22Rv1 (cell line): ENCODE data around the gene TUBB1.

Source experiments
- H3K27ac ChIP-seq: fragments of 450-650 bp; 2 replicates; pipeline ENCODE4 v1.5.1; 2017
- ZFX ChIP-seq: fragments of 450-650 bp; IDR thresholded peaks from 2 replicates; pipeline ENCODE4 v1.6.1; 2017; ENCODE audit warnings: antibody characterized with exemption, borderline replicate concordance
- TF ChIP-seq, protein P1 (sequence below): fragments of 450-650 bp; IDR thresholded peaks from 2 replicates; pipeline ENCODE4 v1.5.1; 2017; ENCODE audit warnings: mild to moderate bottlenecking

The TUBB1 gene

DNA sequence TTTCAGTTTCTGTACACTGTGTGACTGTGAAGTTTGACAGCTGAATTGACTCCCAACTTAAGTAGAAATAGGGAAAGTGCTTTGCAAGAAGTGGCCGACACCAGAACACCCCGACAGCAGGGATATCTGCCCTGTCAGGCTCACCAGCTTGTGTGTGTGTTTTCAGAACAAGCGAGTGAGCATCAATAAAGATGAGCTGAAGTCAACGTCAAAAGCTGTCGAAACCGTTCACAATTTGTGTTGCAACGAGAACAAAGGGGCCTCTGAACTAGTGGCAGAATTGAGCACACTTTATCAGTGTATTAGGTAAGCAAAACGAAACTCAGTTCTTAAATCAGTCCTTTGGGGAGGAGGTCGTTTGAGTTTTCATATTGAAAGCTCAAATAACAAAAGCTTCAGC, 27.5 kb upstream of the TUBB1 start:
- peak overlapping the region; percentile 58; the same call in 1 of the 2 replicates for H3K27ac ChIP-seq

DNA sequence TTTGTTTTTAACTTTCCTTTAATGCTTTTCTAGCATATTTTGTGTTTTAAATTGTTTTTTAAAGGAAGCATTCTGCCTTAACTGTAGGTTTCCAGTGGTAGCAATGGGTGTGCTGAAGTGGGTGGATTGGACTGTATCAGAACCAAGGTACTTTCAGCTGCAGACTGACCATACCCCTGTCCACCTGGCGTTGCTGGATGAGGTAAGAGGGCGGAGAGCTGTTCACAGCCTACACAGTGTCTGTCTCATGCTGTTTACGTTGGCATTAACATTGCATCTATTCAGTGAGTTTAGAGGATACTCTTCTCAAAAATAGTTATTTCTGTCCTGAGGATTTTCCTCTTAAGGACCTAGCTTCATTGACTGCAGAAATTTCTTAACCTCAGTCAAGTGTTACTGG, 26.3 kb upstream of the TUBB1 start:
- TF ChIP-seq, protein P1, sequence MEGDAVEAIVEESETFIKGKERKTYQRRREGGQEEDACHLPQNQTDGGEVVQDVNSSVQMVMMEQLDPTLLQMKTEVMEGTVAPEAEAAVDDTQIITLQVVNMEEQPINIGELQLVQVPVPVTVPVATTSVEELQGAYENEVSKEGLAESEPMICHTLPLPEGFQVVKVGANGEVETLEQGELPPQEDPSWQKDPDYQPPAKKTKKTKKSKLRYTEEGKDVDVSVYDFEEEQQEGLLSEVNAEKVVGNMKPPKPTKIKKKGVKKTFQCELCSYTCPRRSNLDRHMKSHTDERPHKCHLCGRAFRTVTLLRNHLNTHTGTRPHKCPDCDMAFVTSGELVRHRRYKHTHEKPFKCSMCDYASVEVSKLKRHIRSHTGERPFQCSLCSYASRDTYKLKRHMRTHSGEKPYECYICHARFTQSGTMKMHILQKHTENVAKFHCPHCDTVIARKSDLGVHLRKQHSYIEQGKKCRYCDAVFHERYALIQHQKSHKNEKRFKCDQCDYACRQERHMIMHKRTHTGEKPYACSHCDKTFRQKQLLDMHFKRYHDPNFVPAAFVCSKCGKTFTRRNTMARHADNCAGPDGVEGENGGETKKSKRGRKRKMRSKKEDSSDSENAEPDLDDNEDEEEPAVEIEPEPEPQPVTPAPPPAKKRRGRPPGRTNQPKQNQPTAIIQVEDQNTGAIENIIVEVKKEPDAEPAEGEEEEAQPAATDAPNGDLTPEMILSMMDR: no peak
- TF ChIP-seq ZFX: no peak
- H3K27ac ChIP-seq: peak overlapping the region; percentile 58

More for the DNA sequence above, 27.5 kb upstream of the TUBB1 start:
- TF ChIP-seq, protein P1: no peak
- TF ChIP-seq ZFX: no peak

DNA sequence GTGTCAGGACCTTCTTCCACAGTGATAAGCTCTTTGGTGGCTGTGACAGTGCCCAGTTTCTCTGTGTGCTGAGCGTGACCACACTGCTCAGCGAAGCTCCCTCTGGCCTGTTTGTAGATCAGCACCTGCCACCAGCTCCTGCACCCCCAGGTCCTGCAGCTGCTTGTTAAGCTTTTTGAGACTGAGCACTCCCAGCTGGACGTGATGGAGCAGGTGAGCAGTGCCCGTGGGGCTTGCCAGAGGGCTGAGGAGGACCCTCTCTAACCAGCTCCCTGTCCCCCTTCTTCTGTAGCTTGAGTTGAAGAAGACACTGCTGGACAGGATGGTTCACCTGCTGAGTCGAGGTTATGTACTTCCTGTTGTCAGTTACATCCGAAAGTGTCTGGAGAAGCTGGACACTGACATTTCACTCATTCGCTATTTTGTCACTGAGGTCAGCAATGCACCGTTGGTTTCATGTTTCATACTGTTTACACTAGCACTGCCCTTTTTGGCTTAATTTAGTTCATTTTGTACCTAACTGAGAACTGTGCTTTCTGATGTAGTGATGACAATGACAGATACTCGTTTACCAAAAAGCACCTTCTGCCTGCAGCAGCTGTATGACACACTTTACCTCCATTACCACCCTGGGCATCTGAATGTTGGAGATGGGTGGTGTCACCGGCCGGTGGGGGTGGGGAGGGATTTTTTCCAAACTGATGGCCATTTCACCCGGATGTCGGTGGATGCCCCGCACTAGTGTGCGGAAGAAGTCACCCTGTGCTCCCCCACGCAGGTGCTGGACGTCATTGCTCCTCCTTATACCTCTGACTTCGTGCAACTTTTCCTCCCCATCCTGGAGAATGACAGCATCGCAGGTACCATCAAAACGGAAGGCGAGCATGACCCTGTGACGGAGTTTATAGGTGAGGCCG, 25.6 kb upstream of the TUBB1 start:
- no peak for TF ChIP-seq ZFX
- TF ChIP-seq, protein P1: no peak
- peak overlapping the region; percentile 58 for H3K27ac ChIP-seq

DNA sequence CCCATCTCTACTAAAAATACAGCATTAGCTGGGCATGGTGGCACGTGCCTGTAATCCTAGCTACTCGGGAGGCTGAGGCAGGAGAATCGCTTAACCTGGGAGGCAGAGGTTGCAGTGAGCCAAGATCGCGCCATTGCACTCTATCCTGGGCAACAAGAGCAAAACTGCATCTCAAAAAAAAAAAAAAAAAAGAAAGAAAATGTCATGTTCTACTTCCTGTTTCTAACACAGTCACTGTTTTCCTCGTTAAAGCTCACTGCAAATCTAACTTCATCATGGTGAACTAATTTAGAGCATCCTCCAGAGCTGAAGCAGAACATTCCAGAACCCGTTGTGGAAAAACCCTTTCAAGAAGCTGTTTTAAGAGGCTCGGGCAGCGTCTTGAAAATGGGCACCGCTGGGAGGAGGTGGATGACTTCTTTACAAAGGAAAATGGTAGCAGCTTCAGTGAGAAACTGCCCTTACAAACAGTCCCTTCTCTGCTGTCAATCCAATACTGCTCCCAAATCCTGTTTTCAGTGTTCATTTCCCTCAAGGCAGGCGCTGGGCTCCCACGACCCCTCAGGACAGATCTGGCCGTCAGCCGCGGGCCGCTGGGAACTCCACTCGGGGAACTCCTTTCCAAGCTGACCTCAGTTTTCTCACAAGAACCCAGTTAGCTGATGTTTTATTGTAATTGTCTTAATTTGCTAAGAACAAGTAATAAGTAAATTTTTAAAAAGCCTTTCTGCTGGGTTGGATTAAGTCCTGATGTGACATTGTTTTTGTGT, 24.7 kb upstream of the TUBB1 start:
- TF ChIP-seq, protein P1: no peak
- no peak for TF ChIP-seq ZFX
- peak overlapping the region; percentile 58 for H3K27ac ChIP-seq

DNA sequence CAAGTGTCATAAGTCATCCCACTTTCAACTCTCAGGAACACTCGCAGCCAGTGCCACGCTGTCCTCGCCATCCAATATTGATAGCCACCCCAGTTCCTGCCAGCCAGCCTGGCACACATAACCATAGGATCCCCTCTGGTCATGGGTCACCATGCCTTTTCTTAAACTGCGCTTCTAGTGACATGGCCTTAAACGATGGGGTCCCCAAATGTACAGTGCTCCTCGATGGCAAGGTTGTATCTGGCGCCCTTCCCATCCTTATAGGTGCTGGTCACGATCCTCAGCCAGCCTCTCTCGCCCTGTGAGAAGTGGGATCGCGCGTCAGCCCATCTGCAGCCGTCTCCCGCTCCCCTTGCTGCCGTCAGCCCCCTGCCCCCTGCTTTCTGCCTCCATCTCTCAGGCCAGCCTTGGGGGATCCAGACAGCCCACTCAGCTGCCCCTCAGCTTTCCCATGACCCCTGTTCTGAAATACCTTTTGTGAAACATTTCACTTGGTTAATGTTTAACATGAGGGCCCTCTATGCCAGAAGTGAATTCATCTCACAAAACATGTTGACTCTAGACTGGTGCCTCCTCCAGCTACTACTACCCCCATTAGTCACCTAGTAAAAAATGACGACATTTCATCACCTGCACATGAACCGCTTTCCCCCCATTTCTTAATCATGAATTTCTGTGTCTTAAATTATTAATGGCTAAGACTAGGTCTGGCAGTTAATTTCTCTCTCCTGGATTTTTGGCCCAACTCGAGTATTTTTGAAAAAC, 23.6 kb upstream of the TUBB1 start:
- TF ChIP-seq ZFX: no peak
- TF ChIP-seq, protein P1: no peak
- peak overlapping the region; percentile 58 for H3K27ac ChIP-seq

DNA sequence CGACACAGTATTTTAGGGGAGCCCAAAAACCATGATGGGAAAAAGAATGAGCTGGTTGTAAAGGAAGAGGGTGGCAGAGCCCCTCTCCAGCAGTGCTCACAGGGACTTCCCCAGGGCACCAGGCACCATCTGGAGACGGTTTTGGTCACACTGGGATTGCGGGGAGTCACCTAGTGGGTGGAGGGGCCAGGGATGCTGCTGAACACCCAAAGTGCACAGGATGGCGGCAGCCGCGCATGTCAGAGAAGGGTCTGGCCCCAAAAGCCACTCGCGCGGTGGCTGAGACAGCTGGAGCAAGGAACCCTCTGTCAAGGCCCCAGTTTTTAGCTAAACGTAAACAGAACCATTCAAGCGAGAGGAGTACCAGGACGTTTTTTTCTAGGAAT, 23.0 kb upstream of the TUBB1 start:
- peak overlapping the region; percentile 58 for H3K27ac ChIP-seq
- TF ChIP-seq, protein P1: no peak
- no peak for TF ChIP-seq ZFX
